Mucosa of descending colon (tissue), 3 donors: ENCODE data around the gene RXRA. TPM values are rescaled to one million over a fixed set of nuclear protein-coding genes. Genes with fewer than 3 reads are reported as not detected.

ENCODE experiments used
- ATAC-seq: fragments of 200-7000 bp; cut with Tn5 transposase; one replicate; pipeline ENCODE4 v1.9.1; 2020; ENCODE audit warnings: mild to moderate bottlenecking, moderate library complexity
- DNase-seq, 3 donors: peaks; one replicate each; pipeline ENCODE4 v3.0.0-alpha.2; 2020
- H3K36me3 ChIP-seq: fragments of 200-600 bp; one replicate; pipeline ENCODE4 v1.8.0; 2021; ENCODE audit warnings: low read depth, mild to moderate bottlenecking
- H3K4me1 ChIP-seq: fragments of 200-600 bp; one replicate; pipeline ENCODE4 v1.8.0; 2021; ENCODE audit warnings: low read depth, mild to moderate bottlenecking
- H3K4me3 ChIP-seq: fragments of 200-600 bp; one replicate; pipeline ENCODE4 v1.8.0; 2021; ENCODE audit warnings: mild to moderate bottlenecking
- H3K9me3 ChIP-seq: fragments of 200-600 bp; one replicate; pipeline ENCODE4 v1.8.0; 2021; ENCODE audit warnings: mild to moderate bottlenecking
- CTCF ChIP-seq: fragments of 200-600 bp; IDR thresholded peaks from one replicate; pipeline ENCODE4 v1.8.0; 2022; ENCODE audit warnings: antibody characterized with exemption, mild to moderate bottlenecking
- intact Hi-C, 2 donors: fragments of 100-400 bp; cut with DNase I in 1 of 2; cut with micrococcal nuclease in 1 of 2; formaldehyde crosslinking; loops; one replicate each; pipeline versions ENCODE4 v1.11.0 to v1.11.1; 2022; cut with DNase I, micrococcal nuclease
- total RNA-seq, 3 donors: library from RNA; stranded (reverse); fragmentation: NEBNext Ultra II Directional in 2 of 3; extraction: Animal tissue kit (Norgen Biotek cat#: 25700) in 2 of 3; gene quantifications; one replicate each; pipeline versions ENCODE4 v1.2.1 to v1.2.4, GENCODE V29; 2021 to 2023
- donor health status: DM: no; HTN: no; CAD: no; lungs with moderate emphysema.
- donor health status: DM: no; HTN: no; CAD: no.
- donor health status: DM: no; HTN: yes; CAD: no.

RXRA gene
- total RNA-seq, 3 donors from 2014 or later, result 75.2 to 101 (median 85.3) TPM

GRCh38 chr9:134398756-134399155 lies 72.5 kb downstream of the RXRA start:
- intact Hi-C loops, result no loop called here
- H3K4me3 ChIP-seq, result no peak overlapping the region
- ATAC-seq, result no peak
- H3K9me3 ChIP-seq, result peaks cover 5% of the 10 kb centered on the region
- H3K36me3 ChIP-seq, result no peaks in the 10 kb centered on the region
- no peak for DNase-seq
- no peak for TF ChIP-seq CTCF
- H3K4me1 ChIP-seq, result peaks cover 8% of the 10 kb centered on the region

GRCh38 chr9:134399435-134400056 lies 73.3 kb downstream of the RXRA start:
- peaks cover 5% of the 10 kb centered on the region for H3K9me3 ChIP-seq
- DNase-seq, result no peak
- H3K4me3 ChIP-seq, result no peak overlapping the region
- no peaks in the 10 kb centered on the region for H3K36me3 ChIP-seq
- intact Hi-C loops, result no loop called here
- peak; percentile 28 for TF ChIP-seq CTCF
- peak; percentile 21 for ATAC-seq
- peaks cover 11% of the 10 kb centered on the region for H3K4me1 ChIP-seq

DNA sequence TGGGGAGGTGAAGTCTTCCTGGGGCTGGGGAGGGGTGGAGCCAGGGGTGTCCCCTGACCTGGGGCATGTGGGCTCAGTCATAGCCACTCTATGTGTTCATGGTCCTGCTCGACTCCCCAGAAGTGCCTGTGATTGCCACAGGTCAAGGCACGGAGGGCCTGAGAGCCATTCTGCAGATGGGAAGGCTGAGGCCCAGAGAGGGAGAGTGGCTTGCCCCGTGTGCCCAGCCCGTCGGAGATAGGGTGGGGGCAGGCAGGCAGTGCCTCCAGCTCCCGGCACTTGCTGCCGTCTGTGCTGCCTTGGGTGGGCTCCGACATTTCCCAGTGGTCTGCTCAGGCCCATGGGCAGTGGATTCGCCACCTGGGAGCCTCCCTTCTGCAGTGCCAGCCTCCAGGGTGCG lies 74.0 kb downstream of the RXRA start:
- Histone ChIP-seq H3K36me3 (no peaks in the 10 kb centered on the region), H3K4me1 (peaks cover 16% of the 10 kb centered on the region)
- no peak for ATAC-seq

DNA sequence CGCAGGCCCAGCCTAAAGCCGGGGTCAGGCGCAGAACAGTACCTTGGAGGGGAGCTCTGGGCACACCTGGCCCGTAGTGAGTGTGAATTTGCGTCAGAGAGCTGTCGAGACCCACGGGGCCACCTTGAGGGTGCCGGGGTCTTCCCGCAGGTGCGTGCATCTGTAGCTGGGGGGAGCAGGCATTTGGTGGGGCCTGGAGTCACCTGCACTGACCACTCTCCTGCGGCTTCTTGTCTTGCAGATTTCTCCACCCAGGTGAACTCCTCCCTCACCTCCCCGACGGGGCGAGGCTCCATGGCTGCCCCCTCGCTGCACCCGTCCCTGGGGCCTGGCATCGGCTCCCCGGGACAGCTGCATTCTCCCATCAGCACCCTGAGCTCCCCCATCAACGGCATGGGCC lies 75.1 kb downstream of the RXRA start:
- H3K4me1 ChIP-seq, result peaks cover 21% of the 10 kb centered on the region

More for the DNA sequence above, 74.0 kb downstream of the RXRA start:
- H3K9me3 ChIP-seq, result peaks cover 5% of the 10 kb centered on the region
- no peak overlapping the region for H3K4me3 ChIP-seq
- no peak for DNase-seq
- intact Hi-C loops, result no loop called here
- TF ChIP-seq CTCF, result no peak

GRCh38 chr9:134402182-134402581 lies 75.9 kb downstream of the RXRA start:
- peaks cover 27% of the 10 kb centered on the region for H3K4me1 ChIP-seq
- peaks cover 5% of the 10 kb centered on the region for H3K9me3 ChIP-seq
- H3K4me3 ChIP-seq, result no peak overlapping the region
- no peak for DNase-seq
- TF ChIP-seq CTCF, result no peak
- no peak for ATAC-seq
- intact Hi-C loops, result no loop called here
- H3K36me3 ChIP-seq, result no peaks in the 10 kb centered on the region

More for the DNA sequence above, 75.1 kb downstream of the RXRA start:
- peaks cover 5% of the 10 kb centered on the region for H3K9me3 ChIP-seq
- ATAC-seq (no peak), DNase-seq (no peak)
- H3K36me3 ChIP-seq, result no peaks in the 10 kb centered on the region
- H3K4me3 ChIP-seq, result no peak overlapping the region
- no peak for TF ChIP-seq CTCF
- intact Hi-C loops, result no loop called here

GRCh38 chr9:134403292-134403681 lies 77.0 kb downstream of the RXRA start:
- ATAC-seq (no peak), DNase-seq (no peak)
- no peak for TF ChIP-seq CTCF
- peaks cover 5% of the 10 kb centered on the region for H3K9me3 ChIP-seq
- intact Hi-C loops, result no loop called here
- H3K4me3 ChIP-seq, result no peak overlapping the region
- H3K4me1 ChIP-seq, result peaks cover 36% of the 10 kb centered on the region
- H3K36me3 ChIP-seq, result no peaks in the 10 kb centered on the region
